HG03354 (cell line): ENCODE measurements around the gene LRP1B.
"Not testable (repeated sequence)": the region's sequence is repeated elsewhere in the genome, so short reads cannot be mapped to it uniquely, and the experiment has no call there.

Source experiments
- ATAC-seq: cut with Tn5 transposase; IDR thresholded peaks from one replicate; pipeline ENCODE4 v1.9.1; 2021; ENCODE audit warnings: mild to moderate bottlenecking; ENCODE audit not compliant: unreplicated experiment, poor library complexity, severe bottlenecking

Gene LRP1B

GRCh38 chr2:141029428-141030078 is 1101.3 kb downstream of the LRP1B start:
- no peak for ATAC-seq

GRCh38 chr2:141027221-141027620 is 1103.6 kb downstream of the LRP1B start:
- ATAC-seq, result no peak

GRCh38 chr2:141021611-141022010 is 1109.2 kb downstream of the LRP1B start:
- ATAC-seq, result no peak

- ATAC-seq, result no peak
Measured at GRCh38 chr2:141021109-141021508, 1109.7 kb downstream of the LRP1B start.

GRCh38 chr2:141020346-141020745 is 1110.5 kb downstream of the LRP1B start:
- no peak for ATAC-seq

- ATAC-seq, result no peak
Measured at GRCh38 chr2:141015341-141016047, 1115.3 kb downstream of the LRP1B start.

GRCh38 chr2:141003967-141004657 is 1126.7 kb downstream of the LRP1B start:
- ATAC-seq, result no peak

GRCh38 chr2:141001750-141002149 is 1129.1 kb downstream of the LRP1B start:
- ATAC-seq, result no peak

GRCh38 chr2:140998577-140998976 is 1132.2 kb downstream of the LRP1B start:
- no peak for ATAC-seq

GRCh38 chr2:140998017-140998416 is 1132.8 kb downstream of the LRP1B start:
- no peak for ATAC-seq

- ATAC-seq, result no peak
Measured at GRCh38 chr2:140994856-140995255, 1136.0 kb downstream of the LRP1B start.

GRCh38 chr2:140990416-140990815 is 1140.4 kb downstream of the LRP1B start:
- no peak for ATAC-seq

GRCh38 chr2:140988597-140988996 is 1142.2 kb downstream of the LRP1B start:
- ATAC-seq, result no peak

- ATAC-seq, result no peak
Measured at GRCh38 chr2:140986456-140986855, 1144.4 kb downstream of the LRP1B start.

GRCh38 chr2:140975237-140975636 is 1155.6 kb downstream of the LRP1B start:
- ATAC-seq, result no peak

- ATAC-seq, result no peak
Measured at GRCh38 chr2:140972724-140973123, 1158.1 kb downstream of the LRP1B start.

- ATAC-seq, result not testable (repeated sequence)
Measured at GRCh38 chr2:140964324-140964723, 1166.5 kb downstream of the LRP1B start.

- no peak for ATAC-seq
Measured at GRCh38 chr2:140949932-140950331, 1180.9 kb downstream of the LRP1B start.

GRCh38 chr2:140947236-140947635 is 1183.6 kb downstream of the LRP1B start:
- ATAC-seq, result no peak

GRCh38 chr2:140943867-140944266 is 1186.9 kb downstream of the LRP1B start:
- no peak for ATAC-seq

- no peak for ATAC-seq
Measured at GRCh38 chr2:140942284-140942683, 1188.5 kb downstream of the LRP1B start.
